Skeletal muscle cell (primary cell): ENCODE measurements around the gene GPR152.
"Not testable (repeated sequence)": the region's sequence is repeated elsewhere in the genome, so short reads cannot be mapped to it uniquely, and the experiment has no call there.

ENCODE experiments used
- DNase-seq: peaks from one replicate; pipeline ENCODE4 v3.0.0-alpha.2; 2010; ENCODE audit warnings: low read depth
- H3K4me3 ChIP-seq: 2 replicates; pipeline ENCODE4 v1.5.1; 2011; ENCODE audit warnings: low read depth, mild to moderate bottlenecking, control low read depth, low read length, moderate library complexity

Gene GPR152

DNA sequence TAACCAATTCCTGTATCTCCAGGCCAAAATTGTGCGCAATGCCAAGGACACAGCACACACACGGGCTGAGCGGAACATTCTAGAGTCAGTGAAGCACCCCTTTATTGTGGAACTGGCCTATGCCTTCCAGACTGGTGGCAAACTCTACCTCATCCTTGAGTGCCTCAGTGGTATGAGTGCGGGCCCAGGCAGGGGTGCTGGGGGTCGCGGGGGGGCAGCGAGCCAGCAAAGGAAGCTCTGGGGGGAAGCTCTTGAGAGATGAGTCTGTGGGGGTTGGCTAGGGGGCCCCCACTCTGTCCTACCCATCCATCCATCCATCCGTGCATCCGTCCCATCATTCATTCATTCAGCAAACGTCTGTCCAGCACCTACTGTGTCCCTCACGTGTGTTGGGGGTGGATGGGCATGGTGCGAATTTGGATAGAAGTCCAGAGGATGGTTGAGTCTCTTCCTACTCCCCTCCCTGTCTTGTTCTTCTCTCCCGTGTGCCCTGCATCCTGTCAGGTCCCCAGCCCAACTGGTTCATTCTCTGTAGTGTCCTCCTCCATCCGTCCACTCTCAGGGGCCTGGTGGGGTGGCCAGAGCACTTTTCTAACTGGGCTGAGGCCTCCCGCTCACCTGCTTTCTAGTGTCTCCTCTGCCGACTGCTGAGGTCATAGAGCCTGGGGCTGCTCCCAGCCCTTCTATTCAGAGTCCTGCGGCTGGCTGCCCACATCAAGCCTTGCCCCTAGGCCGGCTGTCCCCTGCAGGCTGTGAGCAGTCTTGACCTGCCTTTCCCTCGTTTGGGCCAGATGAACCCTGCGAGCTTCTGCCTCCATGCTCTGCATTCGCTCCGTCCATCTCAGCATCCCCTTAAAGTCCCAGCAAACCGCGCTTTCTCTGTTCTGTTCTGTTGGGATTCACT is 20.9 kb downstream of the GPR152 start:
- H3K4me3 ChIP-seq: no peak overlapping the region
- no peak for DNase-seq

DNA sequence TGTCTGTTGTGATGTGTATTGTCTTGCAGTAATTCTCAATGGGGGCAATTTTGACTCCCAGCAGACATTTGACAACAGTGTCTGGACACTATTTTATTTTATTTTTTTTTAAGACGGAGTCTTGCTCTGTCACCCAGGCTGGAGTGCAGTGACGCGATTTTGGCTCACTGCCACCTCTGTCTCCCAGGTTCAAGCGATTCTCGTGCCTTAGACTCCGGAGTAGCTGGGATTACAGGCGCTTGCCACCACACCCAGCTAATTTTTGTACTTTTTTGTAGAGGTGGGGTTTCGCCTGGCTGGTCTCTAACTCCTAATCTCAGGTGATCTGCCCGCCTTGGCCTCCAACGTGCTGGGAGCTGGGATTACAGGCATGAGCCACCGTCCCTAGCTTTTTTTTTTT is 22.8 kb downstream of the GPR152 start:
- DNase-seq: no peak
- no peak overlapping the region for H3K4me3 ChIP-seq

DNA sequence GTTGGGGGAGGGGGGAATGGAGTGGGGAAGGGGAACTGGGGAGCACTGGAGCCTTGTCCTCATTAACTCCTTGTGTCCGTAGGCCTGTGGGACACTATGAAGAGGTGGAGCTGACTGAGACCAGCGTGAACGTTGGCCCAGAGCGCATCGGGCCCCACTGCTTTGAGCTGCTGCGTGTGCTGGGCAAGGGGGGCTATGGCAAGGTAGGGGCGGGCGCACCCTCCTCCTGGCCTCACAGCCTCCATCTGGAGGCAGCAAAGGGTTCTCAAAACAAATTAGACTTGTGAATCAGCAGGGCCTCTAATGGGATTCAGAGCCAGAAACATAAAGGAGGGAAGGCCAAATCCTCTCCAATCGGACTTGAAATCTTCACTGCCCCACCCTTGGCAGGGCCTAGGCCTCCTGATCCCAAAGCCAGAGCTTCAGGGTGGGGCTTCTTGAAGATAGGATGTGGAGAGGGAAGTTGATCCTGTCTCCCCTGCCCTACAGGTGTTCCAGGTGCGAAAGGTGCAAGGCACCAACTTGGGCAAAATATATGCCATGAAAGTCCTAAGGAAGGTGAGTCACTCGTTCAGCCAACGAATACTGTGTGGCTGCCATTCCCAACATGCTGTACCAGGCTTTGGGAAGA is 23.4 kb downstream of the GPR152 start:
- peak overlapping the region; percentile 99 for H3K4me3 ChIP-seq
- no peak for DNase-seq

DNA sequence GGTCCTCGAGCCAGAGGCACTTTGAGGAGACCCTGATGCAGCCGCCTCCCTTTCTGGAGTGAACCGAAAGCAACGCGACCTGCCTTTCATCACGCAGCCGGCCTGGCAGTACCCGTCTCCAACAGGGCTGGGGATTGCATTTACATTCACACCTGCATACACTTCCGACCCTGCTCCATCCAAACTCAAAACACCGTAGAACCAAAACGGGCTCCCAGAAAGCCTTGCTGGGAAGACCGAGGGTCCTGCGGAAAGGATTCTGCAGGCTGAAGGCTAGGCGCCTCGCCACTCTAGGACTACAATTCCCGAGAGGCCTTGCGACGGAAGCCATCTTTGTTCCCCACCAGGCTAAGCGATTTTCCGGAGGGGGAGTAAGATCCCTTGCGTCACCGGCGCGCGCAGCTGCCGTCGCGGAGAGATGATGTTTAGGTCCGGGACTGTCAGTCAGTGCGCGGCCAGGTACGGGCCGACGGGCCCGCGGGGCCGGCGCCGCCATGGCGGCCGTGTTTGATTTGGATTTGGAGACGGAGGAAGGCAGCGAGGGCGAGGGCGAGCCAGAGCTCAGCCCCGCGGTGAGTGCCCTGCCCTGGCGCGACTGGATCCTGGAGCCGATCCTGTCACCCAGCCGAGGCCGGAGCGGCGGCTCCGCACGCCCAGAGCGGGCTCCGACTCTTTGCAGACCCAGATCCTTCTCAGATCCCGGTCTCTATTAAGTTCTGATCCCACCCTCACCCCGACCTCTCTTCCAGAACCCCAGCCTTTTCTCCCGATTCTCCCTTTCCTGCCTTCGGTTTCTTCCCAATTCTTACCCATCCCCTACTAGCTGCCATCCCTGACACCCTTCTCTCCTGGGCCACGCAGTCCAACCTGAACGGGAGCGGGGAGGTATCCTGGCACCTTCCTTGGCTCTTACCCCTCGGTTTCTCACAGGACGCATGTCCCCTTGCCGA is 24.2 kb downstream of the GPR152 start, which contains the start of gene RPS6KB2:
Gene RPS6KB2 (plus strand): TSS at position 443 of the 950 bp plus-strand sequence. CDS start 52 bp downstream, at position 495.
- peak; percentile 92 for DNase-seq
- peak within 1 kb of the TSS; percentile 99 for H3K4me3 ChIP-seq

DNA sequence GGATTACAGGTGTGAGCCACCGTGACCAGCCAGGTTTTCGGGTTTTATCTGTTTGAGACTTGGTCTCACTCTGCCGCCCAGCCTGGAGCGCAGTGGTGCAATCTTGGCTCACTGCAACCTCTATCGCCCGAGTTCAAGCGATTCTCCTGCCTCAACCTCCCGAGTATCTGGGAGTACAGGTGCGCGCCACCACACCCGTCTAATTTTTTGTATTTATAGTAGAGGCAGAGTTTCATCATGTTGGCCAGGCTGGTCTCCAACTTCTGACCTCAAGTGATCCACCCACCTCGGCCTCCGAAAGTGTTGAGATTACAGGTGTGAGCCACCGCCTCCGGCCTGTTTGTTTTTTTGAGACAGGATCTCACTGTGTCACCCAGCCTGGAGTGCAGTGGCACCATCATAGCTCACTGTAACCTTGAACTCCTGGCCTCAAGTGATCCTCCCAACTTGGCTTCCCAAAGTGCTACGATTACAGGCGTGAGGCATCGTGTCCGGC is 25.1 kb downstream of the GPR152 start:
- H3K4me3 ChIP-seq: peak overlapping the region; percentile 99
- not testable (repeated sequence) for DNase-seq

DNA sequence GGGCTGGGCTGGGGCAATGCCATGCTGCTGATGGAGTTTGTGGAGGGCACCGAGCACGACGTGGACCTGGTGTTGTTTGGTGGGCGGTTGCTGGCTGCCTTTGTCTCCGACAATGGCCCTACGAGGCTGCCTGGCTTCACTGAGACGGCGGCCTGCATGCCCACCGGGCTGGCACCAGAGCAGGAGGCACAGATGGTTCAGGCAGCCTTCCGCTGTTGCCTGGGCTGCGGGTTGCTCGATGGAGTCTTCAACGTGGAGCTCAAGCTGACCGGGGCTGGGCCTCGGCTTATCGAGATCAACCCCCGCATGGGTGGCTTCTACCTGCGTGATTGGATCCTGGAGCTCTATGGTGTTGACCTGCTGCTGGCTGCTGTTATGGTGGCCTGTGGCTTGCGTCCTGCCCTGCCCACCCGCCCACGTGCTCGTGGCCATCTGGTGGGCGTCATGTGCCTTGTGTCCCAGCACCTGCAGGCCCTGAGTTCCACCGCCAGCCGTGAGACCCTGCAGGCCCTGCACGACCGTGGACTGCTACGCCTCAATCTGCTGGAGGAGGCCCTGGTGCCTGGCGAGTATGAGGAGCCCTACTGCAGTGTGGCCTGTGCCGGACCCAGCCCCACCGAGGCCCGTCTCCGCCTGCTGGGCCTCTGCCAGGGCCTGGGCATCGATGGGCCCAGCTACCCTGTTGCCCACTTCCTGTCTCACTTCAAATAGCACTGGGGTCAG is 28.5 kb downstream of the GPR152 start:
- no peak for DNase-seq
- H3K4me3 ChIP-seq: no peak overlapping the region

DNA sequence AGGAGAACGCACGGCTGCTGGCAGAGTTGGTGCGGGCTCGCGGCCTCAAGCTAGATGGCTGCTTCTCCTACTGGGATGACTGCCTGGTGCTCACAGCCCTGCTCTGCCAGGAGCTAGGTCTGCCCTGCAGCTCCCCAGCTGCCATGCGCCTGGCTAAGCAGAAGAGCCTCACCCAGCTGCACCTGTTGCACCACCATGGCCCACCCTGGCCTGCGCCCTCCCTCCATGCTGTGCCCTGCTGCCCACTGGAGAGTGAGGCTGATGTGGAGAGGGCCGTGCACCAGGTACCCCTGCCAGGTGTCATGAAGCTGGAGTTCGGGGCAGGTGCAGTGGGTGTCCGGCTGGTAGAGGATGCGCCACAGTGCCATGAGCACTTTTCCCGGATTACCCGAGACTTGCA is 29.1 kb downstream of the GPR152 start:
- H3K4me3 ChIP-seq: no peak overlapping the region
- no peak for DNase-seq

DNA sequence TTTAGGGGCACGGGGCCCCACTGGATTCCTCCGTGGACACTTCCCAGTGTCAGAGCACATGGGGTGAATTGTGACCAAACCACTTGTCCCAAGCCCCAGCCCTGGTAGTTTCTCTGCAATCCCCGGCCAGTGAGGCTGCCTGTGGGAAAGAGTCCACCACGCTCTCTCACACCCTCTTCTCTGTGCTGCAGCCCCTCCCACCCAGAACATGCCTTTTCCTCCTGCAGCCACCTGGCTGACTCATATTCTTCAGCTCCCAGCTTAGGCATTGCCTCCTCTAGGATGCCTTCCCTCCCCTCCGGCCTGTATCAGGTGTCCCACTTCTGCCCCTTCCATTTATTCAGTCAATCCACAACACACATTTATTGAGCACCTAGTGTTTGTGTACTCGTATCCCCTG is 29.6 kb downstream of the GPR152 start:
- no peak for DNase-seq
- no peak overlapping the region for H3K4me3 ChIP-seq

DNA sequence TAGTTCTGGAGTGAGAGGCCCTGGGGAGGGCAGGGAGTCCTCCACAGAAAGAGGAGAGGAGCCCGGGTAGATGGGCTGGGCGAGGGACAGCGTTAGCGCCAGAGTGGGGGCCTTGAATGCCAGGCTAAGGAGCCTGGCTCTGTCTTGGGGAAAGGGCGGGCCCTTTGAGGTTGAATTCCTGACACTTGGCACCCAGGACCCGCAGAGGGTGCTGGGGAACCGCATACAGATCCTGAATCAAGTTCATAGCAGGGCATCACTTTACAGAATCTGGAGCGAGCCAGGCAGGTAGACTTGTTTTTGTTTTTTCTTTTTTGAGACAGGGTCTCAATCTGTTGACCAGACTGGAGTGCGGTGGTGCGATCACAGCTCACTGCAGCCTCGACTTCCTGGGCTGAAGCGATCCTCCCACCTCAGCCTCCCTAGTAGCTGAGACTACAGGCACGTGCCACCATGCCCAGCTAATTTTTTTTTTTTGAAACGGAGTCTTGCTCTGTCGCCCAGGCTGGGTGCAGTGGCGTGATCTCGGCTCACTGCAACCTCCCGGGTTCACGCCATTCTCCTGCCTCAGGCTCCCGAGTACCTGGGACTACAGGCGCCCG is 31.0 kb downstream of the GPR152 start:
- peak overlapping the region; percentile 42 for H3K4me3 ChIP-seq
- DNase-seq: no peak

DNA sequence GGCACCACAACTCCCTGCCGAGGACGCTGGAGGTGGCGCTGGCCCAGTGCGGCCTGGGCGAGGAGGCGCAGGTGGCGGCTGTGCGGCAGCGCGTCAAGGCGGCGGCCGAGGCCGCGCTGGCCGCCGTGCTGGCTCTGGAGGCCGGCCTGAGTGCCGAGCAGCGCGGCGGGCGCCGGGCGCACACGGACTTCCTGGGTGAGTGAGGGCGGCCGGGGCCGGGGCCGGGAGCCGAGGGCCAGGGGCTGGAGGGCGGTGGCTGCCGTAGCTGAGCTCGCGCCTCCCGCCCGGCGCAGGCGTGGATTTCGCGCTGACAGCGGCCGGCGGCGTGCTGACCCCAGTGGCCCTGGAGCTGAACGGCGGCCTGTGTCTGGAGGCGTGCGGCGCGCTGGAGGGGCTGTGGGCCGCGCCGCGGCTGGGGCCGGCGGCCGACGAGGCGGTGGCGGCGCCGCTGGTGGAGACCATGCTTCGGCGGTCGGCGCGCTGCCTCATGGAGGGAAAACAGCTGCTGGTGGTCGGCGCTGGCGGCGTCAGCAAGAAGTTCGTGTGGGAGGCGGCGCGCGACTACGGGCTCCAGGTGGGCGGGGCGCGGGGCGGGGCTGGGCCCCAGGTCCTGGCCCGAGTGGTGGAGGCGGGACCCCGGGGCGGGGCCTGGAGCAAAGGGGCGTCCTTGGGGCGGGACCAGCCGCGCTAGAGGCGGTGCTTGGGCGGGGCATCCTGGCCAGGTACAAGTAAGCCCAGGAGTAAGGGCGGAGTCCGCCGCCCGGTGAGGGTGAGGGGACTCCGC is 31.7 kb downstream of the GPR152 start:
- H3K4me3 ChIP-seq: peak overlapping the region; percentile 42
- DNase-seq: peak; percentile 56

DNA sequence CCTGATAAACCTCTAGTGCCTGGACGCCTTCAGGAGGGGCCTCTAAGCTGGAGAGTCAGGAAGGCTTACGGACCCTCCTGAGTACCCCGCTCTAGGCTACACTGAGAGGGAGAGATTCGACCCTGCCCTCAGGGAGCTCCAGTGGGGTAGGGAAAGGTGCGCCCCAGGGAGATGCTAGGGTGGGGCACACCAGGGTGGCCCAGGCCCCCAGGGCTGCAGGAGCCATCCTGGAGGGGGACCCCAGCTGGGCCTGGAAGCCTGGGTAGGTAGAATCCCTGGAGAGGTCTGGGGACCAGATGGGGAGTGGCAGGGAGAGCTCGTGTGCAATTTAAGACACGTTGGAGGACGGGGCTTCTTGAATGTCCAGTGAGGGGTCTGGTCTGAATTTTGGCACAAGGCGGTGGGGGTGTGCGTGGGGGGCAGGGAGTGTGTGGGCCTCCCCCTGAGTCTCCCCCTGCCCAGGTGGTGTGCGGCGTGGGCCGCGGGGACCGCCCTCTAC is 32.3 kb downstream of the GPR152 start:
- DNase-seq: no peak
- H3K4me3 ChIP-seq: peak overlapping the region; percentile 42

DNA sequence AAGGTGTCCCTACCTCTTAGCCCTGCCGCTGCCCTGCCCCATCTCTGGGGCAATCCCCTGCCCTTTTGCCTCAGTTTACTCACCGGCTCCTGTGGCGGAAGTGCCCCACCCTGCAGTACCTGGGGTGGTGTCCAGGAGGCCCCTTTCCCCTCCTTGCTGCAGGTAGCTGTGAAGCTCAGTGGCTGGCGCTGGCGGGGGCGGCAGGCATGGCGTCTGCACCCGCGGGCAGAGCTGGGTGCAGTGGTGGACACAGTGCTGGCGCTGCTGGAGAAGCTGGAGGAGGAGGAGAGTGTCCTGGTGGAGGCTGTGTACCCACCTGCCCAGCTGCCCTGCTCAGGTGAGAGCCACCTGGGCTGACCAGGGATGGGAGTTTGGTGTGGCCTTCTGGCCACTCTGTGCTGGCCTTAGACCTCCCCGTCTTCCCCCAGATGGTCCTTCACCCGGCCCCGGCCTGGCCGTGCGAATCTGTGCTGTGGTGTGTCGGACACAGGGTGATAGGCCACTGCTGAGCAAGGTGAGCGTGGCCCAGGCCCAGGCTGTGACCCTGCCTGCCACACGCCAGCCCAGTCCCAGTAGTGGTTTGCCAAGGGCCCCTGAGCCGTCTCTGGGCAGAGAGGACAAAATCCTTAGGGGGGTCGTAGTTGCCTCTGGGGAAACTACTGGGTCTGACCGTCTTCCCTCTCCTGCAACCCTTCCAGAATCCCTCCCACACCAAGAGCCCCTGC is 33.0 kb downstream of the GPR152 start:
- no peak overlapping the region for H3K4me3 ChIP-seq
- no peak for DNase-seq

DNA sequence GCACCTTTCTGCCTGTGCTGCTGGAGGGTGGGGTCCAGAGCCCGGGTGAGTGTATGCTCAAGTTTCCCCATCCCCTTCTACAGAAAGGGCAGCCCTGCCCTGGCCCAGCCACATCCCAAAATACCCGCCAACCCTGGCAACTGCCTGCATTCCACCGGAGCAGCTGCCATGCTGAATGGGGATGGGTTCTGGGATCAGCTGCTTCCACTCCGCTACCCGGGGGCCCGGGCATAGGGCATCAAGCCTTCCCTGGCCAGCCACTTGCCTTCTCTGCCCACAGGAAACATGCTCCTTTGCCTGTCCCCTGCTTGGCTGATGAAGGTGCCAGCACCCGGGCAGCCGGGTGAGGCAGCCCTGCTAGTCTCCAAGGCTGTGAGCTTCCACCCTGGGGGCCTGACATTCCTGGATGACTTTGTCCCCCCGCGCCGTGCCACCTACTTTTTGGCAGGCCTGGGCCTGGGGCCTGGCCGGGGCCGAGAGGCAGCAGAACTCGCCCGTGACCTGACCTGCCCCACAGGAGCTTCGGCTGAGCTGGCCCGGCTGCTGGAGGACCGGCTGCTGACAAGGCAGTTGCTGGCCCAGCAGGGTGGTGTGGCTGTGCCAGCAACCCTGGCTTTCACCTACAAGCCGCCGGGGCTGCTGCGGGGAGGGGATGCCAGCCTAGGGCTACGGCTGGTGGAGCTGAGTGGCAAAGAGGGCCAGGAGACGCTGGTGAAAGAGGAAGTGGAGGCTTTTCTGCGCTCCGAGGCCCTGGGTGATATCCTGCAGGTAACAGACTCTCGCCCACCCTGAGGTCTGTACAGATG is 33.9 kb downstream of the GPR152 start:
- DNase-seq: no peak
- H3K4me3 ChIP-seq: no peak overlapping the region

DNA sequence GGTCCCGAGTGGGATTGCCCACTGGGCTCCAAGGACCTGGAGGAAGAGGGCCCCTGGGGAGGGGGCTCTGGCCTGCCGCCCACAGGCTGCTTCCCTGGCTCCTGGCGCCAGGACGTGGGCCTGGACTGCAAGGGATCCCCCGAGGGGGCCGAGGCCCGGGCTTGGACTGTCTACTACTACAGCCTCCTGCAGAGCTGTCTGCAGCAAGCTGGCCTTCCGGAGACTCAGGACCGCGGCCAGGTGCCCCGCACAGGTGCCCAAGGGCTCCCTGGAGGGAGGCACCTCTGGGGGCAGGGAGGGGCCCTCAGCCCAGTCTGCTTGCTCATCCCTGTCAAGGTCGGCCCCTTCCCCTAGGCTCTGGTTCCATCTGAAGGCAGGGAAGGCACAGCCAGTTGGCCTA is 35.1 kb downstream of the GPR152 start:
- no peak for DNase-seq
- no peak overlapping the region for H3K4me3 ChIP-seq

DNA sequence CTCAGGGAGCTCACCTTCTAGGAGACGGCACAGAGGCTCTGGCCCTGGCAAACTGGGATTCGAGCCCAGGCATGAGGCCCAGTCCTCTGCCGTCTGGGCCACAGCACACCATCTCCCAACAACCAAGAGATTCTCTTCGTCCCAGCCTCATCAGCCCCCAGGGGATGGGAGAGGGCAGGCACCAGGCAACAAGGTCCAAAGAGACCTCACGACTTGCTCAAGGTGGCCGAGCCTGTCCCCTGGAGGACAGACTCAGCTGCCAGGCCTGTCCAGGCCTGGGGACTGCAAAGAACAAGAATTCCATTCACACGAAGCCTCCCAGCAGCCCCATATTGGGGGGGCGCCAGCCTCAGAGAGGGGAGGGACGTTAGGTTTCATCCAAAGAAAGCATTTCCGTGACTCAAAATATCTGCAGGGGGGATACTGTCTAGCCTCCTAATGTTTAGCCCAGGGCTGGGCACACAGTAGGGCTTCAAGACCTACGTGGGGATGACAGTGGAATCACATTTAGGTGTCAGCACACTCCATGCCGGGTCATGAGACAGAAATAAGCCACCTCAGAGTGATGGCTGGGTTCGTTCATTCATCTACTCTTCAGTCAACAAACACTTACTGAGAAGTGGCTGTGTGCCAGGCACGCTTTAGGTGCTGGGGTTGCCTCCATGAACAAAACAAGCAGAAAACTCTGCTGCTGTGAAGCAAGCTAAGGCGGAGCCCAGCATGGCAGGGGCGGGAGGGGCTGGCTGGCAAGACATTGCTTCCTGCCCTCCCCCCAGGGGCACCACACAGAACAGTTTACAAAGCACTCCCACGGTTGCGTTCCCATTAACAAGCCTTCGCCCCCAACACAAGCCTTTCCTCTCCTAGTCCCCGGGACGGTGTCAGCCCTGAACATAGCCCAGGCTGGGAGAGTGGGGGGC is 35.9 kb downstream of the GPR152 start:
- DNase-seq: no peak
- no peak overlapping the region for H3K4me3 ChIP-seq
